ENCODE results near the gene MCTP1. TPM values are rescaled to one million over a fixed set of nuclear protein-coding genes. Genes with fewer than 3 reads are reported as not detected.

The MCTP1 gene
- total and polyA plus RNA-seq, 2 experiments from 2014 or later = 1.3 to 5.7 TPM

- Histone ChIP-seq H3K4me3 (no peak overlapping the region), H2AFZ (no peak overlapping the region), H3K27me3 (no peaks in the 10 kb centered on the region), H3K27ac (no peak overlapping the region), H3K4me1 (ENCODE audit: insufficient read depth) (no peaks in the 10 kb centered on the region), H4K20me1 (ENCODE audit: insufficient read depth, poor library complexity, severe bottlenecking) (no peaks in the 10 kb centered on the region), H3K36me3 (replicated peaks; ENCODE audit: insufficient read depth, low read depth) (no peaks in the 10 kb centered on the region), H3K9me2 (replicated peaks; ENCODE audit: insufficient read depth) (no peaks in the 10 kb centered on the region), H3K4me2 (no peak overlapping the region), H3K79me2 (no peaks in the 10 kb centered on the region), H3K9me3 (ENCODE audit: low read depth) (no peaks in the 10 kb centered on the region)
- no peak for TF ChIP-seq EZH2phosphoT487 (IDR thresholded peaks at IDR 0.05; ENCODE audit: low read depth, severe bottlenecking, unreplicated experiment)
- no peak for TF ChIP-seq EZH2 (IDR thresholded peaks at IDR 0.05; ENCODE audit: borderline replicate concordance)
- TF ChIP-seq CTCF (IDR thresholded peaks at IDR 0.05; ENCODE audit: poor library complexity) = no peak
- 74% methylated on average over 2 of the region's 2 CpGs for WGBS (ENCODE audit: low lambda C conversion rate, missing lambda C conversion rate)
- DNase-seq (ENCODE audit: low spot score) = no peak
These were observed 215.9 kb downstream of the MCTP1 start for GRCh38 chr5:95069021-95069420.

- Histone ChIP-seq H3K4me3 (no peak overlapping the region), H3K4me1 (ENCODE audit: insufficient read depth) (no peaks in the 10 kb centered on the region), H3K27ac (no peak overlapping the region), H3K79me2 (no peaks in the 10 kb centered on the region), H4K20me1 (ENCODE audit: insufficient read depth, poor library complexity, severe bottlenecking) (no peaks in the 10 kb centered on the region), H2AFZ (no peak overlapping the region), H3K9me2 (replicated peaks; ENCODE audit: insufficient read depth) (no peaks in the 10 kb centered on the region), H3K27me3 (no peaks in the 10 kb centered on the region), H3K4me2 (no peak overlapping the region), H3K36me3 (replicated peaks; ENCODE audit: insufficient read depth, low read depth) (no peaks in the 10 kb centered on the region), H3K9me3 (ENCODE audit: low read depth) (no peaks in the 10 kb centered on the region)
- WGBS (ENCODE audit: low lambda C conversion rate, missing lambda C conversion rate) = 88% methylated on average over 7 of the region's 7 CpGs
- TF ChIP-seq EZH2phosphoT487 (IDR thresholded peaks at IDR 0.05; ENCODE audit: low read depth, severe bottlenecking, unreplicated experiment) = no peak
- TF ChIP-seq EZH2 (IDR thresholded peaks at IDR 0.05; ENCODE audit: borderline replicate concordance) = no peak
- no peak for TF ChIP-seq CTCF (IDR thresholded peaks at IDR 0.05; ENCODE audit: poor library complexity)
- no peak for DNase-seq (ENCODE audit: low spot score)
These were observed 216.5 kb downstream of the MCTP1 start for GRCh38 chr5:95068289-95068910.

- no peak for TF ChIP-seq EZH2 (IDR thresholded peaks at IDR 0.05; ENCODE audit: borderline replicate concordance)
- no peak for TF ChIP-seq CTCF (IDR thresholded peaks at IDR 0.05; ENCODE audit: poor library complexity)
- TF ChIP-seq EZH2phosphoT487 (IDR thresholded peaks at IDR 0.05; ENCODE audit: low read depth, severe bottlenecking, unreplicated experiment) = no peak
These were observed 218.8 kb downstream of the MCTP1 start for GRCh38 chr5:95066048-95066447.

More at GRCh38 chr5:95066048-95066447, 218.8 kb downstream of the MCTP1 start:
- DNase-seq (ENCODE audit: low spot score) = no peak
- H3K4me1 ChIP-seq (ENCODE audit: insufficient read depth) = no peaks in the 10 kb centered on the region
- no peaks in the 10 kb centered on the region for H3K79me2 ChIP-seq
- no peaks in the 10 kb centered on the region for H3K9me2 ChIP-seq (replicated peaks; ENCODE audit: insufficient read depth)
- no peaks in the 10 kb centered on the region for H3K27me3 ChIP-seq
- no peak overlapping the region for H3K4me2 ChIP-seq
- H3K27ac ChIP-seq = no peak overlapping the region
- 36% methylated on average over 1 of the region's 1 CpG for WGBS (ENCODE audit: low lambda C conversion rate, missing lambda C conversion rate)
- H3K4me3 ChIP-seq = no peak overlapping the region
- H4K20me1 ChIP-seq (ENCODE audit: insufficient read depth, poor library complexity, severe bottlenecking) = no peaks in the 10 kb centered on the region
- H3K9me3 ChIP-seq (ENCODE audit: low read depth) = no peaks in the 10 kb centered on the region
- no peak overlapping the region for H2AFZ ChIP-seq
- no peaks in the 10 kb centered on the region for H3K36me3 ChIP-seq (replicated peaks; ENCODE audit: insufficient read depth, low read depth)

All from hepatocyte (in vitro differentiated cells).